Measurements from ENCODE around the gene RGS16.

RGS16 gene

GRCh38 chr1:182595641-182596240, 8.4 kb downstream of the RGS16 start:
- no peak overlapping the region for H3K4me3 ChIP-seq (ENCODE audit: low read depth, low read length)

GRCh38 chr1:182589931-182590330, 14.3 kb downstream of the RGS16 start:
- TF ChIP-seq, protein P1, sequence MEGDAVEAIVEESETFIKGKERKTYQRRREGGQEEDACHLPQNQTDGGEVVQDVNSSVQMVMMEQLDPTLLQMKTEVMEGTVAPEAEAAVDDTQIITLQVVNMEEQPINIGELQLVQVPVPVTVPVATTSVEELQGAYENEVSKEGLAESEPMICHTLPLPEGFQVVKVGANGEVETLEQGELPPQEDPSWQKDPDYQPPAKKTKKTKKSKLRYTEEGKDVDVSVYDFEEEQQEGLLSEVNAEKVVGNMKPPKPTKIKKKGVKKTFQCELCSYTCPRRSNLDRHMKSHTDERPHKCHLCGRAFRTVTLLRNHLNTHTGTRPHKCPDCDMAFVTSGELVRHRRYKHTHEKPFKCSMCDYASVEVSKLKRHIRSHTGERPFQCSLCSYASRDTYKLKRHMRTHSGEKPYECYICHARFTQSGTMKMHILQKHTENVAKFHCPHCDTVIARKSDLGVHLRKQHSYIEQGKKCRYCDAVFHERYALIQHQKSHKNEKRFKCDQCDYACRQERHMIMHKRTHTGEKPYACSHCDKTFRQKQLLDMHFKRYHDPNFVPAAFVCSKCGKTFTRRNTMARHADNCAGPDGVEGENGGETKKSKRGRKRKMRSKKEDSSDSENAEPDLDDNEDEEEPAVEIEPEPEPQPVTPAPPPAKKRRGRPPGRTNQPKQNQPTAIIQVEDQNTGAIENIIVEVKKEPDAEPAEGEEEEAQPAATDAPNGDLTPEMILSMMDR (IDR thresholded peaks at IDR 0.05; ENCODE audit: borderline replicate concordance, insufficient read depth, low read depth, low read length), result no peak

More at GRCh38 chr1:182595641-182596240, 8.4 kb downstream of the RGS16 start:
- TF ChIP-seq, protein P1 (IDR thresholded peaks at IDR 0.05; ENCODE audit: borderline replicate concordance, insufficient read depth, low read depth, low read length), result peak; percentile 80

GRCh38 chr1:182589520-182589919, 14.7 kb downstream of the RGS16 start:
- TF ChIP-seq, protein P1 (IDR thresholded peaks at IDR 0.05; ENCODE audit: borderline replicate concordance, insufficient read depth, low read depth, low read length), result no peak
- peak overlapping the region; percentile 75 for H3K4me3 ChIP-seq (ENCODE audit: low read depth, low read length)

More at GRCh38 chr1:182589931-182590330, 14.3 kb downstream of the RGS16 start:
- no peak overlapping the region for H3K4me3 ChIP-seq (ENCODE audit: low read depth, low read length)

- TF ChIP-seq, protein P1 (IDR thresholded peaks at IDR 0.05; ENCODE audit: borderline replicate concordance, insufficient read depth, low read depth, low read length), result no peak
- H3K4me3 ChIP-seq (ENCODE audit: low read depth, low read length), result peak within 1 kb of the TSS; percentile 75
Observed at GRCh38 chr1:182588500-182589396, 15.4 kb downstream of the RGS16 start, which contains the start of gene RNASEL. TSS of gene RNASEL (minus strand) at chr1:182589256. CDS start at chr1:182586806, 2,450 bp downstream.

- TF ChIP-seq, protein P1 (IDR thresholded peaks at IDR 0.05; ENCODE audit: borderline replicate concordance, insufficient read depth, low read depth, low read length), result no peak
- H3K4me3 ChIP-seq (ENCODE audit: low read depth, low read length), result peak overlapping the region; percentile 75
Observed at GRCh38 chr1:182587666-182588499, 16.3 kb downstream of the RGS16 start.

GRCh38 chr1:182587093-182587492, 17.1 kb downstream of the RGS16 start:
- no peak overlapping the region for H3K4me3 ChIP-seq (ENCODE audit: low read depth, low read length)
- TF ChIP-seq, protein P1 (IDR thresholded peaks at IDR 0.05; ENCODE audit: borderline replicate concordance, insufficient read depth, low read depth, low read length), result no peak
